Measurements from ENCODE around the gene LRP6.

DNA sequence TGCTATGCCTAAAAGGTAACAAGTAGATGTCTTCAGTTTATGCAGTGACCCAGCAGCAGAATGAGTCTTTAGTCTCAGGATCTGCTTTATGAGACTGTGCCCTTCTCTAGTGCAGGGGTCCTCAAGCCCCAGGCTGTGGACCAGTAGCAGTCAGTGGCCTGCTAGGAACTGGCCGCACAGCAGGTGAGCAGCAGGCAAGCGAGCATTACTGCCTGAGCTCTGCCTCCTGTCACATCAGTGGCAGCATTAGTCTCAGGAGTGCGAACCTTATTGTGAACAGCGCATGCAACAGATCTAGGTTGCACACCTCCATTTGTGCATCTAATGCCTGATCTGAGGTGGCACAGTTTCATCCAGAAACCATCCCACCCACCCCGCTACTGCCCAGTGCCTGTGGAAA is 38.4 kb downstream of the LRP6 start:
- TF ChIP-seq, protein P1, sequence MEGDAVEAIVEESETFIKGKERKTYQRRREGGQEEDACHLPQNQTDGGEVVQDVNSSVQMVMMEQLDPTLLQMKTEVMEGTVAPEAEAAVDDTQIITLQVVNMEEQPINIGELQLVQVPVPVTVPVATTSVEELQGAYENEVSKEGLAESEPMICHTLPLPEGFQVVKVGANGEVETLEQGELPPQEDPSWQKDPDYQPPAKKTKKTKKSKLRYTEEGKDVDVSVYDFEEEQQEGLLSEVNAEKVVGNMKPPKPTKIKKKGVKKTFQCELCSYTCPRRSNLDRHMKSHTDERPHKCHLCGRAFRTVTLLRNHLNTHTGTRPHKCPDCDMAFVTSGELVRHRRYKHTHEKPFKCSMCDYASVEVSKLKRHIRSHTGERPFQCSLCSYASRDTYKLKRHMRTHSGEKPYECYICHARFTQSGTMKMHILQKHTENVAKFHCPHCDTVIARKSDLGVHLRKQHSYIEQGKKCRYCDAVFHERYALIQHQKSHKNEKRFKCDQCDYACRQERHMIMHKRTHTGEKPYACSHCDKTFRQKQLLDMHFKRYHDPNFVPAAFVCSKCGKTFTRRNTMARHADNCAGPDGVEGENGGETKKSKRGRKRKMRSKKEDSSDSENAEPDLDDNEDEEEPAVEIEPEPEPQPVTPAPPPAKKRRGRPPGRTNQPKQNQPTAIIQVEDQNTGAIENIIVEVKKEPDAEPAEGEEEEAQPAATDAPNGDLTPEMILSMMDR (conservative IDR thresholded peaks at IDR 0.05; ENCODE audit: low read depth, low read length), result no peak
- TF ChIP-seq EZH2 (IDR thresholded peaks at IDR 0.05; ENCODE audit: low read length, unreplicated experiment), result no peak
- TF ChIP-seq EZH2phosphoT487 (IDR thresholded peaks at IDR 0.05; ENCODE audit: borderline replicate concordance, low read length), result no peak

Data from PC-3 (cell line).